SK-N-DZ (cell line): ENCODE data around the gene ITPR3.
"Not testable (repeated sequence)": the region's sequence is repeated elsewhere in the genome, so short reads cannot be mapped to it uniquely, and the experiment has no call there.

Experiments used
- DNase-seq: peaks from one replicate; pipeline ENCODE4 v3.0.0-alpha.2; 2015; ENCODE audit warnings: low spot score

Gene ITPR3

GRCh38 chr6:33590531-33591198, 30.5 kb upstream of the ITPR3 start:
- no peak for DNase-seq

GRCh38 chr6:33591424-33592032, 29.6 kb upstream of the ITPR3 start:
- no peak for DNase-seq

GRCh38 chr6:33592280-33592594, 28.9 kb upstream of the ITPR3 start:
- DNase-seq: no peak

- no peak for DNase-seq
Observed at GRCh38 chr6:33592595-33593413, 28.3 kb upstream of the ITPR3 start.

GRCh38 chr6:33593414-33593727, 27.8 kb upstream of the ITPR3 start:
- DNase-seq: no peak

GRCh38 chr6:33595001-33595846, 25.9 kb upstream of the ITPR3 start:
- no peak for DNase-seq

- DNase-seq: not testable (repeated sequence)
Observed at GRCh38 chr6:33596894-33597293, 24.2 kb upstream of the ITPR3 start.

- no peak for DNase-seq
Observed at GRCh38 chr6:33597551-33598322, 23.4 kb upstream of the ITPR3 start.

- DNase-seq: no peak
Observed at GRCh38 chr6:33599413-33599938, 21.6 kb upstream of the ITPR3 start.

GRCh38 chr6:33600761-33601160, 20.4 kb upstream of the ITPR3 start:
- no peak for DNase-seq

- DNase-seq: no peak
Observed at GRCh38 chr6:33602180-33602579, 18.9 kb upstream of the ITPR3 start.

- DNase-seq: no peak
Observed at GRCh38 chr6:33604941-33605854, 15.9 kb upstream of the ITPR3 start.

GRCh38 chr6:33606642-33607041, 14.5 kb upstream of the ITPR3 start:
- DNase-seq: no peak

GRCh38 chr6:33607126-33607783, 13.9 kb upstream of the ITPR3 start:
- peak; percentile 29 for DNase-seq

- no peak for DNase-seq
Observed at GRCh38 chr6:33607784-33608161, 13.3 kb upstream of the ITPR3 start.

- DNase-seq: no peak
Observed at GRCh38 chr6:33609019-33609418, 12.1 kb upstream of the ITPR3 start.

- DNase-seq: no peak
Observed at GRCh38 chr6:33609528-33609927, 11.6 kb upstream of the ITPR3 start.

GRCh38 chr6:33610067-33610466, 11.1 kb upstream of the ITPR3 start:
- DNase-seq: no peak
